PFSK-1 (cell line): Measurements from ENCODE around the gene ELSPBP1.

Experiments used
- POLR2AphosphoS5 ChIP-seq: IDR thresholded peaks from 2 replicates; pipeline ENCODE4 v1.6.1; 2012; ENCODE audit warnings: low read depth, mild to moderate bottlenecking, control low read depth, low read length, moderate library complexity
- SIN3A ChIP-seq: IDR thresholded peaks from 2 replicates; pipeline ENCODE4 v1.6.1; 2012; ENCODE audit warnings: mild to moderate bottlenecking, low read length, moderate library complexity, borderline replicate concordance; ENCODE audit not compliant: insufficient read depth
- TAF1 ChIP-seq: IDR thresholded peaks from 2 replicates; pipeline ENCODE4 v1.6.1; 2012; ENCODE audit warnings: low read length, control low read depth, borderline replicate concordance; ENCODE audit not compliant: insufficient read depth

DNA sequence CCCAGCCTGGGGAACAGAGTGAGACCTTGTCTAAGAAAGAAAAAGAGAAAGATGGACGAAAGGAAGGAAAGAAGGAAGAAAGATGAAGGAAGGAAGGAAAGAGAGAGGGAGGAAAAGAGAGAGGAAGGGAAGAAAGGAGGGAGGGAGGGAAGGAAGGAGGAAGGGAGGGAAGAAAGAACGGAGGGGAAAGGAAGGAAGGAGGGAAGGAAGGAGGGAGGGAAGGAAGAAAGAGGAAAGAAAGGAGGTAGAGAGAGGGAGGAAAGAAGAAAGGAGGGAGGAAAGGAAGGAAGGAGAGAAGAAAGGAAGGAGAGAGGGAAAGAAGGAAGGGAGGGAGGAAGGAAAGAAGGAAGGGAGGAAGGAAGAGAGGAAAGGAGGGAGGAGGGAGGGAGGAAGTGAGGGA lies 28.6 kb downstream of the ELSPBP1 start:
- TF ChIP-seq POLR2AphosphoS5 = no peak
- TF ChIP-seq SIN3A = no peak
- TF ChIP-seq TAF1 = no peak
